GM21367 (cell line): Measurements from ENCODE around the gene EIPR1.

ENCODE experiments used
- ATAC-seq: cut with Tn5 transposase; IDR thresholded peaks from one replicate; pipeline ENCODE4 v1.9.1; 2021; ENCODE audit not compliant: unreplicated experiment

EIPR1 gene

GRCh38 chr2:3309496-3310355 lies 67.9 kb downstream of the EIPR1 start:
- no peak for ATAC-seq

- ATAC-seq = no peak
These were observed 69.7 kb downstream of the EIPR1 start for GRCh38 chr2:3307901-3308300.

- ATAC-seq = no peak
These were observed 70.4 kb downstream of the EIPR1 start for GRCh38 chr2:3307236-3307635.

DNA sequence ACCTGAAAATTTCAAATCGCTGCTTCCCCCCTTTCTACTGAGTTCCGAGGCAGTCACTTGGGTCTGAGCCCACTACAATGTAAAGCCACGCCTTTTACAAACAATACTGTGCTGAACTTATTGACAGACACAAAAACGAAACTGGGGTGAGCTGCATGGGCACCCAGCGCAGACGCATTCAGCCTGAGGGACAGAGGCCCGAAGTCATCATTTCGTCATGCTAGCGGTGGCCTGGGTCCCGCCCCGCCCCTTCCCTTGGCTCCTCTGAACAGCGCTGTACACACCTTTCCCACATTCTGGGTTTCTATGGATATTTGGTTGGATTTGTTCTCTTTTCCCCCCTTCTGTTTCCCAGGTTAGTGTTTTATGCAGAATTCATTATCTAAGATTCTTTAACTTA lies 71.7 kb downstream of the EIPR1 start:
- no peak for ATAC-seq

DNA sequence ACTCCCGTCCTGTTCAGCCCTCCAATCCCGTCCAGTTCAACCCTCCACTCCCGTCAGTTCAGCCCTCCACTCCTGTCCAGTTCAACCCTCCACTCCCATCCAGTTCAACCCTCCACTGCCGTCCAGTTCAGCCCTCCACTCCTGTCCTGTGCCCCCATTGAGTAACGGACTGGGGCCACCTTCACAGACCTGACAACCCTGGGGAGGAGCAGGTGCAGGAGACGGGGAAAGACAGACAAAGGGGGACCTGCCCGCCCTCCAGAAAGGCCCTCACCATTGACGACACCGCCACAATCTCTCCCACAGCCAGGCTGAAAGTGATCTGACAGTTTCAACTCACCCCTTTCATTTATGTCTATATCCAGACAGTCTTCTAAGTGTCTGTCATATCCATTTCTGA lies 72.2 kb downstream of the EIPR1 start:
- no peak for ATAC-seq

- ATAC-seq = peak; percentile 99
These were observed 73.8 kb downstream of the EIPR1 start for GRCh38 chr2:3303583-3304406.

- no peak for ATAC-seq
These were observed 74.7 kb downstream of the EIPR1 start for GRCh38 chr2:3302751-3303582.

DNA sequence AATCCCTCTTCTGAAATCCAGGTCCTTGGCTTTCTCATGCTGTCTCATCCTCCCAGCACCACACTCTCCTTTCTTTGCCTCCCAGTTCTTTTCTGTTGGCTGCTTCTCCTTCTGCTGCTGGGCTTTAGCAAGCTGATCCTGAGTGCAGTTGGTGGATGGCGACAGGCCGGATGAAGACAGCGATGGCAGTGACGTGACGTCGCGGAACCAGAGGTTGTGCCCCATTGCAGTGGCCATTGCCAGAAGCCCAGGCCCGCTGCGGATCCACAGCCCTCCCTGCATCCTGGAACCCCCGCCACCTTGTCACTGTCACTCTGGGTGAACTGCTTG lies 75.2 kb downstream of the EIPR1 start:
- ATAC-seq = no peak

DNA sequence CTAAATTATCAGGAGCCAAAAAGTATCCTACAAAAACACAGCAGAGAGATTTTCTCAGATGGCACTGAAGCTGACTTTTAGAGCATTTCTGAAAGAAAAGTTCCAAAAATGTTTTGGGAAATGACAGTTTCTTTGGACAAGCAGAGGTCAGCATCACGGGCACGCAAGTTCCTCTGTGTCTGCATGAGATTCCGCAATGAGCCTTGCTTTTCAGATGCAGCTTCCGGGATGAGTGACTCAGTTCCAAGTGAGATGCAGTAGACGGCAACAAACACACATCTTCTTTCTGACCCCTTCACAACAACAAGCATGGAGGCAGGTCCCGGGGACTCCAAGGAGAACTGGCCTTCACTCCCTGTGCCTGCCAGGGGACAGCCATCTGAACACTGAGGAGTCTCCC lies 76.6 kb downstream of the EIPR1 start:
- no peak for ATAC-seq

DNA sequence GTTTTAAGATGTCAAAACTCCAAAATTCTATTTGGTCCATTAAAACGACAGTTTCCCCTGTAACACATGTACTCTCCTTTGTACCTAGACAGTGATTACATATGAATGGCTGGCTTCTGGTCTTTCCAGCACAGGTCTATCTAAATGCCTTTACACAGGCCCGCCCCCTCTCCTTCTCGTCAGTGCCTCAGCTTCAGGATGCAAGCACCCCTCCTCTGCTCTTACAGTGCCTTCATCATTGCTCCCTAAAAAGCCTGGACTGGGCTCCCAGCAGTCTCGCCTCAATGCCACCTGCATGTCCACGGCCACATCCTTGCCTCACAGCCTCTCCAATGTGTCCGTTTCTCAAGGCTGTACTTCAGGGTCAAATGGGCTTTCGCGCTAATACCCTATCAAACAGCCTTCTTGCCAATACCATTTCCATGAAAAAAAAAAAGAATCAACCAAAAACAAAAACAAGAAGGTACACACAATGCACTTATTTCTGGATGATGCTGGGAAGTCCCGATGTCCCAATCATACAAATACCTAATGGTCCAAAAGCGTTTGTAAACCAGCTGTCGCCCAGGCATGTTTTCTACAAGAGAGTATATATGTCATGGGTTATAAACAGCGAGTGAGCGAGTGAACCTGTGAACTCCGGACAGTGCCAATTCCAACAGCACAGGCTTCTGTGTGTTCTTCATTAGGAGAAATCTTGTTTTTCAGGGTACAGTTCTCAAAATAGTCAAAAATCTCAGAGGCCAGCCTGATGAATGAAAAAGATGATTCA lies 77.2 kb downstream of the EIPR1 start:
- no peak for ATAC-seq

- no peak for ATAC-seq
These were observed 77.9 kb downstream of the EIPR1 start for GRCh38 chr2:3299703-3300102.

DNA sequence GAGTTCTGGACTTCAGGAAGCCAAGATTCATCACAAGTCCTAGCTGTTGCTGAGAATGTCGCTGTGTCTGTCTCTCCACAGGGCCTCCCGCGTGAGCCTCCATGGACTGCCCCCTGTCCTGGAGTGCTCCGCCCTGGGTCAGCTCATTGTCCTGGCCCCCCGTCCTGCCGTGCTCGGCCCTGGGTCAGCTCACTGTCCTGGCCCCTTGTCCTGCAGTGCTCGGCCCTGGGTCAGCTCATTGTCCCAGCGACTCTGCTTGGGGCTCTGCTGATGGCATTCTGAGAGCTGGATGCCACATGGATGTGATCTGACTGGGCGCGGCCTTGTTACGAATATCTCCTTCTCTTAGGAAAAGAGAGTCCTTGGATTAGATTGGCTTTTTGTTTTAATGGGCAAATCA lies 78.5 kb downstream of the EIPR1 start:
- ATAC-seq = no peak

- no peak for ATAC-seq
These were observed 79.4 kb downstream of the EIPR1 start for GRCh38 chr2:3298191-3298590.

DNA sequence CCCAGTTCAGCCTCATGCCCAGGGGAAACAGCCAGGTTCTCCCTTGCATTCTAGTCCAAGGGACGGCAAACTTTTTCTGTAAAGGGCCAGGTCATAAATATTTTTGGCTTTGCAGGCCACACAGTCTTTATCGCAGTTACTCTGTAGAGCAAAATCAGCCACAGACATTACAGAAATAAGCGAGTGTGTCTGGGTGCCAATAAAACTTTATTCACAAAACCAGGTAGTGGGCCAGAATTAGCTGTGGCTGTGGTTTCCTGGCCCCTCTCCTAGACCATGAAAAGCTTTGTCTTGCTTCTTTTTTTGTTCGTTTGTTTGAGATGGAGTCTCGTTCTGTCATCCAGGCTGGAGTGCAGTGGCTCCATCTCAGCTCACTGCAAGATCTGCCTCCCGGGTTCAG lies 80.1 kb downstream of the EIPR1 start:
- no peak for ATAC-seq

DNA sequence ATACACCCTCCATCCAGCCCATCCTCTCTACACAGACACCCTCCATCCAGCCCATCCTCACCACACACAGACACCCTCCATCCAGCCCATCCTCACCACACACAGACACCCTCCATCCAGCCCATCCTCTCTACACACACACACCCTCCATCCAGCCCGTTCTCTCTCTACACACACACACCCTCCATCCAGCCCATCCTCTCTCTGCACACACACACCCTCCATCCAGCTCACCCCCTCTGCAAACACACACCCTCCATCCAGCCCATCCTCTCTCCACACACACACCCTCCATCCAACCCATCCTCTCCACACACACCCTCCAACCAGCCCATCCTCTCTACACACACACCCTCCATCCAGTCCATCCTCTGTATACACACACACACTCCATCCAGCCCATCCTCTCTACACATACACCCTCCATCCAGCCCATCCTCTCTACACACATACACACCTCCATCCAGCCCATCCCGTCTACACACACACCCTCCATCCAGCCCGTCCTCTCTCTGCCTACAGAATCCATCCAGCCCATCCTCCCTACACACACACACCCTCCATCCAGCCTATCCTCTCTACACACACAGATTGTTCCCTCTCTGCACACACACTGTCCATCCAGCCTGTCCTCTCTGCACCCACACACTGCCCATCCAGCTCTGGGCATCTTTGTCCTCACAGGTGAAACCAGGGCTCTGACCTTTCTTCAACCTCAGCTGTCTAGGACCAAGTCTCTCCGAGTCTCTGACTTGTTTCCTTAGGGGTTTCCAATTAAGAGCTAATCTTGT lies 81.2 kb downstream of the EIPR1 start:
- ATAC-seq = no peak

- ATAC-seq = no peak
These were observed 83.1 kb downstream of the EIPR1 start for GRCh38 chr2:3294493-3294892.

DNA sequence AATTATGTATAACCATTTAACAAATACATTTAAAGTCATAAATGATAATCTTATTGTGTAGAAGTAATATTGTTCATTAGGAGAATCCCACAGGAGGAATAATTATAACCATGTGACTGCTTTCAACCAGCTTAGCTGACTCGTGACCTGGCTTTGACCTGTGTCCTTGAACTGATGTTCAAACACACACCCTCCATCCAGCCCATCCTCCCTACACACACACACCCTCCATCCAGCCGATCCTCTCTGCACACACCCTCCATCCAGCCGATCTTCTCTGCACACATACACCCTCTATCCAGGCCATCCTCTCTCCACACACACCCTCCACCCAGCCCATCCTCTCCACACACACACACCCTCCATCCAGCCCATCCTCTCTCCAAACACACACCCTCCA lies 83.5 kb downstream of the EIPR1 start:
- ATAC-seq = no peak

DNA sequence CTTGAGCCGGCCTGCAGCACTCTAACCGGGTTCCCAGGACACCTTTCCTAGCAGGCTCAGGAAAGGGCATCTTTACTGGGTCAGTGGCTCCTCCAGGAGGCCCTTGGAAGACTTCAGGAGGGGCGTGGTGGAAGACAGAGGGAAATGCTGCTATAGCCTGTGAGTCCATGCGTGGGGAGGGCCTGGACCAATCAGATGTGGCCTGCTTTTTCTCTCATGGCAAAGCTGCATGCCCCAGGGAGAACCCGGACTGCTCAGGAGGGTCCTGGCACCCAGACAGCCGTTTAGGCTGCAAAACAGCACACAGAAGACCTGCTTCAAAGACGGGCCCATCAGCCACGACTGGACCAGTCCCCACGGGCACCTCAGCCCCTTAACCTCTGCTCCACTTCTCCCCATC lies 84.4 kb downstream of the EIPR1 start:
- no peak for ATAC-seq

DNA sequence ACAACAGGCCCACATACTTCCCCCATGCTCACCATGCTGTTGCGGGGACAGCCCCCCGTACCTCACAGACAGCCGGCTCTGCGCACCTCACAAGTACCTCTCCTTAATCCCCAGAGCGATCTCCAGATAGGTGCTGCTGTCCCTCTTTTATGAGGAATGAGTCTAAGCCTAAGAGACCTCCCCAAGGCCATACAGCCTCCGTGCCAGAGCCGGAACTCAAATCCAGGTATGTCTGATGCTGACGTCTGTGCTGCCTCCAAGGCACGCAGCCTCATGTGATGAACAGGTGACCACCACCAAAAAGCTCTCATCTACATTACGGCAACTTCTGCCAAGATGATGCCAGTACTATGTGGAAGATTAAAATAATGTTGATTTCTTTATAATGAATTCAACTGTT lies 85.2 kb downstream of the EIPR1 start:
- no peak for ATAC-seq

DNA sequence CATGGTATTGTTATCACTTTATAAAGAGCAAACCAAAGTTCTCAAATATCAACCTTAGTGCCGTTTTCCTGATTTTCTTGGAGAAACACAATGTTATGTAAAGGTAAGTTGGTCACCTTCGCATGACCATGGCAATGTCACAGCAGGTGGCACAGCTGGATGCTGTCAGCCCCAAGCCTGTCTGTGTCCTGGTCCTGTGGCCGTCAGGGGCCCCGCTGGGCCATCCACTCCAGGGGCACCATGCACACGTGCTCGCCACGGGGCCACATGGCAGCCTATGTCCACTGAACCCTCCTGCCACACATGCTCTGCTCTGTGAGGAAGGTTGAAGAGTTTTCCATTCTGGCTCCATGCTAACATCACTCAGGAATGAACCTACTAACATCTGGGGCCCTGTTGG lies 85.9 kb downstream of the EIPR1 start:
- no peak for ATAC-seq
